ENCODE measurements around the gene MAMLD1.

- no peak for TF ChIP-seq POLR2A (IDR thresholded peaks at IDR 0.05)
- no peak for TF ChIP-seq CTCF (IDR thresholded peaks at IDR 0.05)
Observed at GRCh38 chrX:150460781-150461180, 97.7 kb downstream of the MAMLD1 start.

Measured in body of pancreas (tissue), 4 donors.